Activated B cell treated with CpG ODN at 0.5 μM for 24 hours (primary cell): Measurements from ENCODE around the gene PWWP2B. TPM values are rescaled to one million over a fixed set of nuclear protein-coding genes. Genes with fewer than 3 reads are reported as not detected.
"Not testable (repeated sequence)": the region's sequence is repeated elsewhere in the genome, so short reads cannot be mapped to it uniquely, and the experiment has no call there.

ENCODE experiments used
- ATAC-seq: fragments of 200-7000 bp; cut with Tn5 transposase; one replicate; pipeline ENCODE4 v1.10.0; 2021; ENCODE audit warnings: low read depth, mild to moderate bottlenecking, moderate library complexity
- CTCF ChIA-PET: fragments of 350-600 bp; sonication (Branson Sonifier 250); formaldehyde crosslinking; loops from one replicate; lab custom pipeline; 2021; ENCODE audit warnings: antibody characterized with exemption; lab: Charles Lee
- POLR2A ChIA-PET: fragments of 350-600 bp; sonication (Branson Sonifier 250); formaldehyde crosslinking; loops from one replicate; lab custom pipeline; 2021; ENCODE audit warnings: antibody characterized with exemption; lab: Charles Lee
- DNase-seq: peaks from one replicate; pipeline ENCODE4 v3.0.0; 2022
- H3K27ac Mint-ChIP-seq: one replicate; pipeline ENCODE4 v1.8.0; 2020; ENCODE audit warnings: mixed read lengths
- H3K27me3 Mint-ChIP-seq: one replicate; pipeline ENCODE4 v1.8.0; 2021; ENCODE audit warnings: mixed read lengths
- H3K36me3 Mint-ChIP-seq: one replicate; pipeline ENCODE4 v1.8.0; 2021; ENCODE audit warnings: low read depth, mixed read lengths
- H3K4me1 Mint-ChIP-seq: one replicate; pipeline ENCODE4 v1.8.0; 2021; ENCODE audit warnings: mixed read lengths
- H3K4me3 Mint-ChIP-seq: one replicate; pipeline ENCODE4 v1.8.0; 2020; ENCODE audit warnings: mild to moderate bottlenecking, mixed read lengths
- H3K9me3 Mint-ChIP-seq: one replicate; pipeline ENCODE4 v1.8.0; 2020; ENCODE audit warnings: mixed read lengths
- intact Hi-C: fragments of 100-400 bp; cut with micrococcal nuclease; formaldehyde crosslinking; loops from one replicate; pipeline ENCODE4 v1.15.1; 2024
- total RNA-seq: library from RNA; stranded (reverse); gene quantifications from 2 replicates; pipeline ENCODE4 v1.2.3, GENCODE V29; 2022
- TF ChIP-seq, protein P1 (sequence below): fragments of 200-600 bp; IDR thresholded peaks from one replicate; pipeline ENCODE4 v1.8.0; 2022; ENCODE audit warnings: antibody characterized with exemption, mild to moderate bottlenecking

The PWWP2B gene
- total RNA-seq, 1 donor from 2014 or later, result 13.4 TPM

DNA sequence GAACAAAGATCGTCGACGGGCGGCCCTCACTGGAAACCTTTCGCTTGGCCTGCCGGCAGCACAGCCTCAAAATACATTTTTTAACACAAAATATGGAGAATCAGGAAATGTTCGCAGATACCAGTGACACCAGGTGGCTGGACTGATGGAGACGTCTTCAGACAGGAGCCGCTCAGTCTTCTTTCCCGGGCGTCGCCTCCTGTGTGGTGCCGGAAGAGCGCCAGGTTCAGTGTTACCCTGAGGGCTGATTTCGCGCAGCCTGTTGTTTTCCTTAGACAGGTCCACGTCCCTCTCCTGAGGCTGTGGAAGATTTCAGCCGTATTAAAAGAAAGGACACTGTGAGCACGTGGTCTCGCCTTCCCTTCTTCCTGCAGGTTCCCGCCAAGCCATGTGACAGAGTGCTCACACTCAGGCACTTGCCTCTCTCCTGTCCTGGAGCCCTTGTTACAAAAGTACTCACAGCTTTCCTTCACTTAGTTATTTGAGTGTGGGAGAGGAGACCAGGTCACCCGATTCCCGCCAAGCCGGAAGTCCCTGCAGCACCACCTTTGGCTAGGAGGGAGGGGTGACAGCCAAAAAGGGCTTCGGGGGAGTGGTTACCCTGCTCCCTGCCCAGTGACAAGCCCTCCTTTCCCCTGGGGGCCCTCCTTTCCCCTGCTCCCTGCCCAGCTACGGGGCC lies 21.7 kb upstream of the PWWP2B start:
- no peaks in the 10 kb centered on the region for H3K36me3 Mint-ChIP-seq
- DNase-seq (no peak), ATAC-seq (no peak)
- CTCF ChIA-PET, result no interaction called here
- no peaks in the 10 kb centered on the region for H3K4me1 Mint-ChIP-seq
- no peaks in the 10 kb centered on the region for H3K9me3 Mint-ChIP-seq
- TF ChIP-seq, protein P1, sequence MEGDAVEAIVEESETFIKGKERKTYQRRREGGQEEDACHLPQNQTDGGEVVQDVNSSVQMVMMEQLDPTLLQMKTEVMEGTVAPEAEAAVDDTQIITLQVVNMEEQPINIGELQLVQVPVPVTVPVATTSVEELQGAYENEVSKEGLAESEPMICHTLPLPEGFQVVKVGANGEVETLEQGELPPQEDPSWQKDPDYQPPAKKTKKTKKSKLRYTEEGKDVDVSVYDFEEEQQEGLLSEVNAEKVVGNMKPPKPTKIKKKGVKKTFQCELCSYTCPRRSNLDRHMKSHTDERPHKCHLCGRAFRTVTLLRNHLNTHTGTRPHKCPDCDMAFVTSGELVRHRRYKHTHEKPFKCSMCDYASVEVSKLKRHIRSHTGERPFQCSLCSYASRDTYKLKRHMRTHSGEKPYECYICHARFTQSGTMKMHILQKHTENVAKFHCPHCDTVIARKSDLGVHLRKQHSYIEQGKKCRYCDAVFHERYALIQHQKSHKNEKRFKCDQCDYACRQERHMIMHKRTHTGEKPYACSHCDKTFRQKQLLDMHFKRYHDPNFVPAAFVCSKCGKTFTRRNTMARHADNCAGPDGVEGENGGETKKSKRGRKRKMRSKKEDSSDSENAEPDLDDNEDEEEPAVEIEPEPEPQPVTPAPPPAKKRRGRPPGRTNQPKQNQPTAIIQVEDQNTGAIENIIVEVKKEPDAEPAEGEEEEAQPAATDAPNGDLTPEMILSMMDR, result no peak
- H3K4me3 Mint-ChIP-seq, result no peak overlapping the region
- POLR2A ChIA-PET, result no interaction called here
- H3K27ac Mint-ChIP-seq, result no peak overlapping the region
- H3K27me3 Mint-ChIP-seq, result peaks cover 7% of the 10 kb centered on the region
- intact Hi-C loops, result no loop called here

DNA sequence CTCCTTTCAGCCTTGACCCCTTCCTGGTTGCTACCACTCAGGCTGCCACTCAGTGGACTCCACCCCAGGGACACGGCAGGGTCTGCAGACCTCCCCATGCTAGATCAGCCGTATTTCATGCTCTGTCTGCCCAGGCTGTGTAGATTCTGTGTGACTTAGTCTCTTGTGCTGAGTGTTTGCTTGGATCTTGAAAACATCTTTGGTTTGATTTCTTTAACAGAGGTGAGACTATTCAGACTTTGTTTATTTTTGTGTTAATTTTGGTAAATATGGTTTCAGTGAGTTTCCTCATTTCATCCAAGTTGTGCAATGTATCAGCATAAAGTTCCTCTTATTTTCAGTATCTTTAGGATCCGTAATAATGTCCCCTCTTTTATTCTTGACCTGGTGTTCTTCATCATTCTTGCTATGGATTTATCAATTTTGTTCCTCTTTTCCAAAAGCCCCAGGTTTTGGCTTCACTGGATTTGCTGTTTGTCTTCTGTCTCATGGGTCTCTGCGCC lies 21.2 kb upstream of the PWWP2B start:
- Mint-ChIP-seq H3K4me1 (no peaks in the 10 kb centered on the region), H3K27me3 (peaks cover 5% of the 10 kb centered on the region), H3K27ac (no peak overlapping the region), H3K36me3 (no peaks in the 10 kb centered on the region), H3K4me3 (no peak overlapping the region), H3K9me3 (no peaks in the 10 kb centered on the region)
- intact Hi-C loops, result no loop called here
- DNase-seq (no peak), ATAC-seq (no peak)
- ChIA-PET POLR2A (no interaction called here), CTCF (no interaction called here)
- TF ChIP-seq, protein P1, result no peak

DNA sequence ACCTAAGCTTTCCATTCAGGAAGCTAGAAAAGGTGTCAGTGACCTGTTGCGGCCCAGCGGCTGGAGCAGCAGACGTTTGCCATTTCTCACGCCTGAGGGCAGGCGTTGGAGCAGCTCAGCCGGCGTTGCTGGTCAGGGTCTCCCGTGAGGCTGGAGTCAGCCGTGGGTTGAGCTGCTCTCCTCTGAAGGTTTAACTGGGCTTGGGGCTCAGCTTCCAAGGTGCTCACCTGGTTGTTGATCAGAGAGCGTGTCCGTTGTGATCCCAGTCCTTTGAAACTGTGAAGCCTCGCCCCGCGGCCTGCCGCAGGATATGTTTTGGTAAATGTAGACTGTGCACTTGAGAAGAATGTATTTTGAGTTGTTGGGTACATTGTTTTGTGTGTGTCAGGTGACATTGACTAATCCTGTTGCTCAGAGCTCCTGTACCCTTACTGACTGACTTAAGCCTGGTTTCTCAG lies 20.6 kb upstream of the PWWP2B start:
- ChIA-PET POLR2A (no interaction called here), CTCF (interaction anchor here (1.2 kb wide), 1 partner anchor 10 kb away, joined by 3 read pairs; no protein-coding TSS in a partner anchor)
- intact Hi-C loops, result no loop called here
- DNase-seq (no peak), ATAC-seq (no peak)
- no peaks in the 10 kb centered on the region for H3K36me3 Mint-ChIP-seq
- H3K4me1 Mint-ChIP-seq, result no peaks in the 10 kb centered on the region
- no peaks in the 10 kb centered on the region for H3K9me3 Mint-ChIP-seq
- TF ChIP-seq, protein P1, result no peak
- peaks cover 5% of the 10 kb centered on the region for H3K27me3 Mint-ChIP-seq
- no peak overlapping the region for H3K4me3 Mint-ChIP-seq
- H3K27ac Mint-ChIP-seq, result no peak overlapping the region

DNA sequence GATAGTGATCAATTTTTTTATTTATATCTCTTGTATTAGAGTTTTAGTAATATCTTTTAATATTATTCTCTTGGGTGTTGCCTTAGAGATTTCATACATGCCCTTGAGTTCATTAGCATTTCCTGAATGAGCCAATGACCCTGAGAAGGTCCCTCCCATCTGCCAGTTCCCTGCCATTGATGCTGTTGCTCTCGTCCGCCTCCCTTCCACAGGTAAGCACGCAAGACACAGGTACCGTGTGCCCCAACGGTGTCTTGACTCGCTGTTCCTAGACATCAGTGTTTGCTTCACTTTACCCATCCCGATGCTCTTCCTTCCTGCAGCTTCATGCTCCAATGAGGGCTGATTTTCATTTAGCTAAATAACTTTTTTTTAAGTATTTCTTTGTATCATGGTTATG lies 19.7 kb upstream of the PWWP2B start:
- POLR2A ChIA-PET, result no interaction called here
- no peaks in the 10 kb centered on the region for H3K4me1 Mint-ChIP-seq
- no peak for DNase-seq

DNA sequence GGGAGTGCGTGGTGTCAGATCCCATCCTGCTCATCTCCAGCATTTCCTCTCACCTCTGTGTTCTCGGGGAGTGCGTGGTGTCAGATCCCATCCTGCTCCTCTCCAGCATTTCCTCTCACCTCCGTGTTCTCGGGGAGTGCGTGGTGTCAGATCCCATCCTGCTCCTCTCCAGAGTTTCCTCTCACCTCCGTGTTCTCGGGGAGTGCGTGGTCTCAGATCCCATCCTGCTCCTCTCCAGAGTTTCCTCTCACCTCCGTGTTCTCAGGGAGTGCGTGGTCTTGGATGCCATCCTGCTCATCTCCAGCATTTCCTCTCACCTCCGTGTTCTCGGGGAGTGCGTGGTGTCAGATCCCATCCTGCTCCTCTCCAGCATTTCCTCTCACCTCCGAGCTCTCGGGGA lies 18.0 kb upstream of the PWWP2B start:
- H3K36me3 Mint-ChIP-seq, H3K4me3 Mint-ChIP-seq, DNase-seq, H3K27ac Mint-ChIP-seq, ATAC-seq, H3K9me3 Mint-ChIP-seq, H3K4me1 Mint-ChIP-seq, intact Hi-C loops, CTCF ChIA-PET, H3K27me3 Mint-ChIP-seq, POLR2A ChIA-PET: not testable (repeated sequence)

More for the DNA sequence above, 19.7 kb upstream of the PWWP2B start:
- TF ChIP-seq, protein P1, result no peak
- peaks cover 2% of the 10 kb centered on the region for H3K27me3 Mint-ChIP-seq
- no peak overlapping the region for H3K4me3 Mint-ChIP-seq
- no peak overlapping the region for H3K27ac Mint-ChIP-seq
- H3K36me3 Mint-ChIP-seq, result no peaks in the 10 kb centered on the region
- no peak for ATAC-seq
- no peaks in the 10 kb centered on the region for H3K9me3 Mint-ChIP-seq
- CTCF ChIA-PET, result interaction anchor here (1.2 kb wide), 1 partner anchor 9 kb away, joined by 3 read pairs; no protein-coding TSS in a partner anchor
- intact Hi-C loops, result no loop called here

DNA sequence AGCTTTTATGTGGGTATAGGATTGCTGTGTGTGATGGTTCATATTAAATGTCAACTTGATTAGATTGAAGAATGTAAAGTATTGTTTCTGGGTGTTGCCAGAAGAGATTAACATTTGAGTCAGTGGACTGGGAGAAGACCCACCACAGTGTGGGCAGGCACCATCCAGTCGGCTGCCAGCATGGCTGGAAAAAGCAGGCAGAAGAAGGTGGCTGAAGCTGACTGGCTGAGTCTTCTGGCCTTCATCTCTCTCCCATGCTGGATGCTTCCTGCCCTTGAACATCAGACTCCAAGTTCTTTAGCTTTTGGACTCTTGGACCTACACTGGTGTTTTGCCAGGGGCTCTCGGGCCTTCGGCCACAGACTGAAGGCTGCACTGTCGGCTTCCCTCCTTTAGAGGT lies 16.0 kb upstream of the PWWP2B start:
- H3K36me3 Mint-ChIP-seq, intact Hi-C loops, H3K4me1 Mint-ChIP-seq, DNase-seq, H3K4me3 Mint-ChIP-seq, POLR2A ChIA-PET, ATAC-seq, H3K27ac Mint-ChIP-seq, H3K27me3 Mint-ChIP-seq, H3K9me3 Mint-ChIP-seq: not testable (repeated sequence)
- CTCF ChIA-PET, result interaction anchor here (1.5 kb wide), 1 partner anchor 63 kb away, joined by 3 read pairs; no protein-coding TSS in a partner anchor
